Upper lobe of right lung (tissue), 1 donor: ENCODE data around the gene CAVIN2. TPM values are rescaled to one million over a fixed set of nuclear protein-coding genes. Genes with fewer than 3 reads are reported as not detected.

Experiments
- ATAC-seq: fragments of 200-7000 bp; cut with Tn5 transposase; one replicate; pipeline ENCODE4 v1.9.1; 2020; ENCODE audit warnings: mild to moderate bottlenecking, moderate library complexity
- DNase-seq: peaks from one replicate; pipeline ENCODE4 v3.0.0-alpha.2; 2020
- H3K27ac ChIP-seq: fragments of 200-600 bp; one replicate; pipeline ENCODE4 v1.8.0; 2022
- H3K27me3 ChIP-seq: fragments of 200-600 bp; one replicate; pipeline ENCODE4 v1.8.0; 2022; ENCODE audit warnings: mild to moderate bottlenecking
- H3K36me3 ChIP-seq: fragments of 200-600 bp; one replicate; pipeline ENCODE4 v1.8.0; 2022
- H3K4me1 ChIP-seq: fragments of 200-600 bp; one replicate; pipeline ENCODE4 v1.8.0; 2022
- H3K4me3 ChIP-seq: fragments of 200-600 bp; one replicate; pipeline ENCODE4 v1.8.0; 2022; ENCODE audit warnings: mild to moderate bottlenecking
- H3K9me3 ChIP-seq: fragments of 200-600 bp; one replicate; pipeline ENCODE4 v1.8.0; 2022
- intact Hi-C: fragments of 100-400 bp; cut with DNase I; formaldehyde crosslinking; loops from one replicate; pipeline ENCODE4 v1.11.0; 2022
- total RNA-seq: library from RNA; stranded (reverse); fragmentation: NEBNext Ultra II Directional; extraction: Animal tissue kit (Norgen Biotek cat#: 25700); gene quantifications from one replicate; pipeline ENCODE4 v1.2.1, GENCODE V29; 2021
- TF ChIP-seq, protein P1 (sequence below): fragments of 200-600 bp; IDR thresholded peaks from one replicate; pipeline ENCODE4 v1.8.0; 2022; ENCODE audit warnings: antibody characterized with exemption
- donor health status: DM: no; HTN: yes; CAD: no; lungs with severe emphysema.

Gene CAVIN2
- total RNA-seq, 1 donor from 2014 or later = 185 TPM

DNA sequence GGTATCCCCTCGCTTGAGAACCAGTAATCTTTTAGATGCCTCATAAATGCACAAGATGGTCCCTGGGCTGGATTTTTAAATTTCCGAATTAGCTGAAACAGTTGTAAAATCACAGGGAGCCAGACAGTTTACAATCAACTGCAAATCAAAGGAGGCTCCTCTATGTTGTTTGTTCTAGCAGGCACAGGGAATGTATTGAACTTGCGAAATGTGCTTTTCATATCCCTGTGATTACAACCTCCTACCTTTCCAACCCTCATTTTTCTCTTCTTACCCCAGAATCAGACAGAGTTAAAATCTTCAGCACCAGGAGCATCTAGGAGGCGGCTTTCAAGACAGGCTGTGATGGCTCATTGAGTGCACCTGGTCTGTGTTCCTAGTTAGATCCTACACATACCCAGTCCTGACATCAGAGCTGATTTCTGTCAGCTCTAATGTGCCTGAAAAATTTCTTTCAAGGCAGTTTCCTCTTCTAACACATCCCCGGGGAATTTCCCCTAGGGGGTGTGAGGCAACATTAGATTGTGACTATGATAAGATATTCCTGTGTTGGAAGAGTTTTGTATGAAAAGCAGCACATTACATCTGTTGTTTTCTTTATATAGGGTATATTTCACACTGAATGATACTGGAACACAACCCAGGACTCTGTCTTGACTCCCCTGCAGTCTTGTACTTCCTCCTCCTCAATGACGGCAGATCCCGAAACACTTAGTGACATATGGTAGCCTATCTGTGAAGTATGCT is 17.9 kb upstream of the CAVIN2 start:
- no peaks in the 10 kb centered on the region for H3K36me3 ChIP-seq
- no peak overlapping the region for H3K27ac ChIP-seq
- TF ChIP-seq, protein P1, sequence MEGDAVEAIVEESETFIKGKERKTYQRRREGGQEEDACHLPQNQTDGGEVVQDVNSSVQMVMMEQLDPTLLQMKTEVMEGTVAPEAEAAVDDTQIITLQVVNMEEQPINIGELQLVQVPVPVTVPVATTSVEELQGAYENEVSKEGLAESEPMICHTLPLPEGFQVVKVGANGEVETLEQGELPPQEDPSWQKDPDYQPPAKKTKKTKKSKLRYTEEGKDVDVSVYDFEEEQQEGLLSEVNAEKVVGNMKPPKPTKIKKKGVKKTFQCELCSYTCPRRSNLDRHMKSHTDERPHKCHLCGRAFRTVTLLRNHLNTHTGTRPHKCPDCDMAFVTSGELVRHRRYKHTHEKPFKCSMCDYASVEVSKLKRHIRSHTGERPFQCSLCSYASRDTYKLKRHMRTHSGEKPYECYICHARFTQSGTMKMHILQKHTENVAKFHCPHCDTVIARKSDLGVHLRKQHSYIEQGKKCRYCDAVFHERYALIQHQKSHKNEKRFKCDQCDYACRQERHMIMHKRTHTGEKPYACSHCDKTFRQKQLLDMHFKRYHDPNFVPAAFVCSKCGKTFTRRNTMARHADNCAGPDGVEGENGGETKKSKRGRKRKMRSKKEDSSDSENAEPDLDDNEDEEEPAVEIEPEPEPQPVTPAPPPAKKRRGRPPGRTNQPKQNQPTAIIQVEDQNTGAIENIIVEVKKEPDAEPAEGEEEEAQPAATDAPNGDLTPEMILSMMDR = no peak
- H3K4me3 ChIP-seq = no peak overlapping the region
- intact Hi-C loops = no loop called here
- no peaks in the 10 kb centered on the region for H3K9me3 ChIP-seq
- H3K4me1 ChIP-seq = peaks cover 36% of the 10 kb centered on the region
- no peak for ATAC-seq
- H3K27me3 ChIP-seq = no peaks in the 10 kb centered on the region
- DNase-seq = no peak

DNA sequence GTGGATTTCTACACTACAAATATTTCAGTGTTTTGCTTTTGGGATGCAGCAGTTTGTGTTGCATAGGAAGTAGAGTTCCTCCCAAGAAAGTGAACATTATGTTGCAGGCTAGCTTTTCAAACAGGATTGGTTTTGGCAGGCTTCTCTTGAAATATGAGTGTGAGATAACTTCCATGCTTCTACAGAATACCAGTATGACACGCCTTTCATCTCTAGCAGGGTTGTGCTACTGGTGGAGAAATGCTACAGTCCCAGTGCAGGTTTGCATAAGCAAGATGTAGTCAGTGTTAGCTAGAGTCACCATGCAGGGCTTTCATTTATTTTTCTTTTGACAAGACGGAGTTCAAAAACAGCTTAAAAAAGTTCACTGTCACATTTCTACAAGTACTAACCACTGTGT is 17.1 kb upstream of the CAVIN2 start:
- intact Hi-C loops = no loop called here
- H3K4me3 ChIP-seq = no peak overlapping the region
- H3K27me3 ChIP-seq = no peaks in the 10 kb centered on the region
- DNase-seq = no peak
- H3K27ac ChIP-seq = no peak overlapping the region
- no peaks in the 10 kb centered on the region for H3K36me3 ChIP-seq
- TF ChIP-seq, protein P1 = no peak
- H3K9me3 ChIP-seq = no peaks in the 10 kb centered on the region
- ATAC-seq = no peak
- peaks cover 36% of the 10 kb centered on the region for H3K4me1 ChIP-seq

DNA sequence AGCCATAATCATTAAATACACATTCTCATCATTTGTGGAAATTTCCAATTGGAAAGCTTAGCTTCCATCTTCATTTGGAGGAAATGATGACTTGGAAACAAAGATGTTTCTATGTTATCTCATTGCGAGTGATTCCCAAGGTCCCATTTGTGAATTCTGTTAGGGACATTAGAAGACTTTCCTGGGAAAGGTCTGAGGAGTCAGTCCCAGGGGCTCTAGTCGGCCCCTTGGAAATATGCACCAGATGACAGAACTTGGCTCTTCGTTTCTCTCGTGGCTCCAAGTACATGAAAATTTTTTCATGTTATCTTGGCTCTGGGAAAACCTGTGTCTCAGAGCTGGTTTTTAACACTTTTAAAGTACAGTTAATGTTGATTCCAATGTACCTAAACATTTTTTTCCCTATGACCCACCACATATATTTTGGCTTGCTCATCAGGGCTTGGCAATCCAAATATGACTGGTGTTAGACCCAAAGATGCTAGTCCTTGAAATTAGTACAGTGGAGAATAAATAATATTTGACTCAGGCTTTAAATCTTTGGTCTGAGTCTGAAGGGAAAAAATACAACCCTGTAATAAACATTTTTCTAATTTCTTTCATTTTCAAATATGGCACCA is 15.4 kb upstream of the CAVIN2 start:
- no peaks in the 10 kb centered on the region for H3K9me3 ChIP-seq
- TF ChIP-seq, protein P1 = no peak
- peaks cover 30% of the 10 kb centered on the region for H3K4me1 ChIP-seq
- no peak overlapping the region for H3K27ac ChIP-seq
- intact Hi-C loops = no loop called here
- H3K36me3 ChIP-seq = no peaks in the 10 kb centered on the region
- no peak overlapping the region for H3K4me3 ChIP-seq
- no peaks in the 10 kb centered on the region for H3K27me3 ChIP-seq
- DNase-seq (no peak), ATAC-seq (no peak)

DNA sequence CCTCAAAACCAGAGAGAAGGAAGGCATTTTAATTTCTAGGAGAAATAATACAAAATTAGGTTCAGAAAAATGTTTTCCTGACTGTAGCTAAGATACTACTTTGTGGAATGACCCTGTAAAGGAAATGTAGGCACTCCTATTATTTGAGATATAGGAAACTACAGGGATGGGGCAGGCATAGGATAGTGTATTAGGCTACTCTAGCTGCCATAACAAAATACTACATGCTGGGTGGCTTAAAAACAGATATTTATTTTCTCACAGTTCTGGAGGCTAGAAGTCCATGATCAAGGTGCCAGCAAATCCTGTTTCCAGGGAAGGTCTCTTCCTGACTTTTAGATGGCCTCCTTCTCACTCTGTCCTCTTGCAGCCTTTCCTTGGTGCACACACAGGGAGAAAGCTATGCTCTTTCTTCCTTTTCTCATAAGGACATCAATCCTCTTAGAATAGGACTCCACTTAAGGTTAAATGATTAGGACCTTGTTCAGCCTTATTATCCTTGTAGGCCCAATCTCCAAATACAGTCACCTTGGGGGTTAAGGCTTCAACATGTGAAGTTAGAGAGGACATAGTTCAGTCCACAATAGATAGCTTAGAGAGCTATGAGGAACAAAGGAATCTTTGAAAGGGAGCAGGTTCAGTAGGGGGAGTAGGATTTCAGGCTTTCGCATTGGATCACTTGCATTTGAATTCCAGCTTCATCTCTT is 14.0 kb upstream of the CAVIN2 start:
- Histone ChIP-seq H3K27ac (no peak overlapping the region), H3K9me3 (no peaks in the 10 kb centered on the region), H3K36me3 (no peaks in the 10 kb centered on the region), H3K4me1 (peaks cover 25% of the 10 kb centered on the region), H3K27me3 (no peaks in the 10 kb centered on the region), H3K4me3 (no peak overlapping the region)
- ATAC-seq = no peak
- intact Hi-C loops = no loop called here
- TF ChIP-seq, protein P1 = no peak
- no peak for DNase-seq

- Histone ChIP-seq H3K4me3 (no peak overlapping the region), H3K4me1 (peaks cover 13% of the 10 kb centered on the region), H3K36me3 (no peaks in the 10 kb centered on the region), H3K27me3 (no peaks in the 10 kb centered on the region), H3K9me3 (no peaks in the 10 kb centered on the region), H3K27ac (no peak overlapping the region)
- ATAC-seq (no peak), DNase-seq (no peak)
- TF ChIP-seq, protein P1 = no peak
- intact Hi-C loops = no loop called here
Observed at GRCh38 chr2:191859681-191860080, 12.8 kb upstream of the CAVIN2 start.
